Uterus (tissue), 2 donors: ENCODE results near the gene MS4A2.

Source experiments
- POLR2A ChIP-seq, 2 donors: fragments of 450-650 bp; IDR thresholded peaks; one replicate each; pipeline ENCODE4 v1.6.1; 2016; ENCODE audit warnings: antibody characterized with exemption in 2 of 2, mild to moderate bottlenecking in 1 of 2, moderate library complexity in 1 of 2
- TF ChIP-seq, protein P1 (sequence below), 4 experiments: fragments of 200-600 bp in 2 of 4; fragments of 450-650 bp in 2 of 4; sonication (generic) in 2 of 4; IDR thresholded peaks; one replicate each; pipeline ENCODE4 v1.5.1; 2016 to 2019; ENCODE audit warnings: antibody characterized with exemption in 4 of 4, mild to moderate bottlenecking in 2 of 4, moderate library complexity in 1 of 4

GRCh38 chr11:60040109-60040508, 48.4 kb upstream of the MS4A2 start, which contains the start of gene OOSP2:
- TF ChIP-seq, protein P1, sequence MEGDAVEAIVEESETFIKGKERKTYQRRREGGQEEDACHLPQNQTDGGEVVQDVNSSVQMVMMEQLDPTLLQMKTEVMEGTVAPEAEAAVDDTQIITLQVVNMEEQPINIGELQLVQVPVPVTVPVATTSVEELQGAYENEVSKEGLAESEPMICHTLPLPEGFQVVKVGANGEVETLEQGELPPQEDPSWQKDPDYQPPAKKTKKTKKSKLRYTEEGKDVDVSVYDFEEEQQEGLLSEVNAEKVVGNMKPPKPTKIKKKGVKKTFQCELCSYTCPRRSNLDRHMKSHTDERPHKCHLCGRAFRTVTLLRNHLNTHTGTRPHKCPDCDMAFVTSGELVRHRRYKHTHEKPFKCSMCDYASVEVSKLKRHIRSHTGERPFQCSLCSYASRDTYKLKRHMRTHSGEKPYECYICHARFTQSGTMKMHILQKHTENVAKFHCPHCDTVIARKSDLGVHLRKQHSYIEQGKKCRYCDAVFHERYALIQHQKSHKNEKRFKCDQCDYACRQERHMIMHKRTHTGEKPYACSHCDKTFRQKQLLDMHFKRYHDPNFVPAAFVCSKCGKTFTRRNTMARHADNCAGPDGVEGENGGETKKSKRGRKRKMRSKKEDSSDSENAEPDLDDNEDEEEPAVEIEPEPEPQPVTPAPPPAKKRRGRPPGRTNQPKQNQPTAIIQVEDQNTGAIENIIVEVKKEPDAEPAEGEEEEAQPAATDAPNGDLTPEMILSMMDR (IDR thresholded peaks at IDR 0.05), result no peak
- no peak for TF ChIP-seq POLR2A (IDR thresholded peaks at IDR 0.05)
